ENCODE data around the gene WFDC10B. TPM values are rescaled to one million over a fixed set of nuclear protein-coding genes. Genes with fewer than 3 reads are reported as not detected.

Gene WFDC10B
- total RNA-seq, 1 experiment from 2014 or later: not detected

GRCh38 chr20:45752746-45753145, 47.9 kb upstream of the WFDC10B start:
- intact Hi-C loops (cut with micrococcal nuclease): loop anchor here (5.0 kb wide), 1 partner anchor 205 kb away; the partner anchor contains the start of gene EPPIN
- no peaks in the 10 kb centered on the region for H3K9me3 ChIP-seq (ENCODE audit: control insufficient read depth in 1 of 2, insufficient read depth in 1 of 2, low read depth in 1 of 2, low read length in 2 of 2)
- CTCF ChIA-PET: no interaction called here
- no peak overlapping the region for H3K27ac ChIP-seq (ENCODE audit: low read depth, low read length)
- H3K79me2 ChIP-seq (ENCODE audit: insufficient read depth, low read length): no peaks in the 10 kb centered on the region
- H3K27me3 ChIP-seq (ENCODE audit: insufficient read depth, low read length): no peaks in the 10 kb centered on the region
- H3K36me3 ChIP-seq (ENCODE audit: control insufficient read depth in 1 of 2, insufficient read depth in 2 of 2, low read length in 2 of 2): no peaks in the 10 kb centered on the region
- DNase-seq (ENCODE audit: low read depth, low spot score) (no peak), ATAC-seq (no peak)
- no peaks in the 10 kb centered on the region for H3K9me2 ChIP-seq (ENCODE audit: insufficient read depth)
- RAD21 ChIA-PET (ENCODE audit: low non-redundant PET in 1 of 2, low total read pairs in 2 of 2, uncharacterized antibody in 2 of 2, unreplicated experiment in 2 of 2): no interaction called here
- no peak overlapping the region for H2AFZ ChIP-seq (ENCODE audit: low read depth, low read length, poor library complexity, severe bottlenecking)
- H4K20me1 ChIP-seq (ENCODE audit: insufficient read depth): no peaks in the 10 kb centered on the region
- H3K9ac ChIP-seq (ENCODE audit: low read length): no peak overlapping the region
- no peak overlapping the region for H3K4me3 ChIP-seq (replicated peaks in 1 of 2; ENCODE audit: low read depth in 1 of 2, low read length in 2 of 2)
- TF ChIP-seq POLR2AphosphoS5 (IDR thresholded peaks at IDR 0.05; ENCODE audit: low read depth, low read length) (no peak), ZFX (IDR thresholded peaks at IDR 0.05) (no peak), SP1 (IDR thresholded peaks at IDR 0.05; ENCODE audit: low read depth) (no peak), FOSL1 (IDR thresholded peaks at IDR 0.05; ENCODE audit: low read depth) (no peak), SIN3A (IDR thresholded peaks at IDR 0.05; ENCODE audit: low read depth) (no peak), CEBPB (IDR thresholded peaks at IDR 0.05; ENCODE audit: low read depth) (no peak), ZBTB33 (IDR thresholded peaks at IDR 0.05; ENCODE audit: extremely low read depth, insufficient replicate concordance, low read length) (no peak), SRF (IDR thresholded peaks at IDR 0.05; ENCODE audit: low read depth) (no peak), CTCF (IDR thresholded peaks at IDR 0.05 in 2 of 3, conservative IDR thresholded peaks at IDR 0.05 in 1 of 3; ENCODE audit: borderline replicate concordance in 1 of 3, insufficient read depth in 1 of 3, low read depth in 2 of 3, low read length in 2 of 3) (no peak), YY1 (IDR thresholded peaks at IDR 0.05; ENCODE audit: extremely low read depth, insufficient replicate concordance, low read depth, low read length) (no peak), MAX (IDR thresholded peaks at IDR 0.05) (no peak), REST (IDR thresholded peaks at IDR 0.05; ENCODE audit: low read depth) (no peak), POLR2A (IDR thresholded peaks at IDR 0.05; ENCODE audit: borderline replicate concordance, extremely low read depth, insufficient read depth, insufficient read length) (no peak), JUND (IDR thresholded peaks at IDR 0.05) (no peak), CBX3 (IDR thresholded peaks at IDR 0.05; ENCODE audit: low read depth) (no peak), ZNF274 (IDR thresholded peaks at IDR 0.05; ENCODE audit: low read depth, low read length) (no peak), ELF1 (IDR thresholded peaks at IDR 0.05; ENCODE audit: borderline replicate concordance, low read depth) (no peak), EZH2phosphoT487 (IDR thresholded peaks at IDR 0.05; ENCODE audit: borderline replicate concordance) (no peak), RAD21 (IDR thresholded peaks at IDR 0.05; ENCODE audit: low read depth) (no peak)
- H3K4me2 ChIP-seq (ENCODE audit: low read length): no peak overlapping the region
- no peaks in the 10 kb centered on the region for H3K4me1 ChIP-seq (ENCODE audit: control insufficient read depth in 1 of 2, insufficient read depth in 2 of 2, low read length in 2 of 2)
- POLR2A ChIA-PET: no interaction called here
- BruUV-seq (replicated peaks): no TSS peak
